ENCODE measurements around the gene MIEF2.

DNA sequence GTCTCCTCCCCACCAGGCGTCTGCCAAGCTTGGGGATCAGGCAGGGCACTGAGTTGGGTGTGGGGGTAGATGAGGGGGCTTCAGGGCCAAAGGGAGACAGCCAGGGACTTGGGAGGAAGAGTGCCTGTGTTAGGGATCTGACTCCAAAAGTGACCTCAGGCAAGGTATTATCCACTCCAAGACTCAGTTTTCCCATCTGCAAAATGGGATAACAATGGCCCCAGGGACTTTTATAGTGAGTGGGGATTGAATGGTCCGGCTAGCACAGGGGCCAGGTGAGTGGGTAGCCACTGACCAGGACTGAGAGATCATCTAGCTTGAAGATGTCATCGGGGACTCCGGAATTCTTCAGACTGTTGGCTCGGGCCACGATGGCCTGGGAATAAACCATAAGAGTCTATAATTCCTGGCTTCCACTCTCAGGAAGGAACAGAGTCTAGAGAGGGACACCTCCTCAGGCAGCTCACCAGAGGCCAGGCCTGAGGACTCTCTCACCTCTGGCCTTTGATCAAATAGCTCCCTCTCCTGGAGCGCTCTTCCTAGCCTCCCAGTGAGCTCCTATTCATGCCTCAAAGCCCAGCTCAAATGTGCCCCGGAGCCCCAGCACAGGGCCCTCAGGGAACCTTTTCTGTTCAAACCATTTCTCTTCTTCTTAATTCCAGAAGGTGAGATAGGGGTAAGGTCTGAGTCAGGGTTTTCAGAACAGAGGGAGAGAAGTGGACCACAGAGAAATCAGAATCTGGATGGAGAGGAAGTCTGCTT lies 5.4 kb upstream of the MIEF2 start:
- TF ChIP-seq CTCF (IDR thresholded peaks at IDR 0.05): no peak
- TF ChIP-seq POLR2A (IDR thresholded peaks at IDR 0.05): no peak
